ENCODE results near the gene TFAP2A.

GRCh38 chr6:10441004-10441654 lies 26.3 kb upstream of the TFAP2A start:
- no peak for TF ChIP-seq CTCF (conservative IDR thresholded peaks at IDR 0.05)
- TF ChIP-seq ZFX (IDR thresholded peaks at IDR 0.05), result no peak
